Gastroesophageal sphincter (tissue), 4 donors: ENCODE measurements around the gene NCOA4. TPM values are rescaled to one million over a fixed set of nuclear protein-coding genes. Genes with fewer than 3 reads are reported as not detected.
"Not testable (repeated sequence)": the region's sequence is repeated elsewhere in the genome, so short reads cannot be mapped to it uniquely, and the experiment has no call there.

Source experiments
- ATAC-seq: fragments of 150-250 bp; one replicate; pipeline ENCODE4 v1.9.1; 2016; ENCODE audit warnings: mild to moderate bottlenecking, moderate library complexity
- H3K27ac ChIP-seq, 4 donors: fragments of 200-600 bp; sonication (generic) in 3 of 4; 1 replicate in 3 of 4; 2 replicates in 1 of 4; pipeline ENCODE4 v1.5.1; 2016 to 2019
- H3K27me3 ChIP-seq: fragments of 200-600 bp; sonication (generic); one replicate; pipeline ENCODE4 v1.5.1; 2019
- H3K36me3 ChIP-seq, 2 donors: fragments of 200-600 bp; sonication (generic); one replicate each; pipeline ENCODE4 v1.5.1; 2019; ENCODE audit warnings: control low read depth in 1 of 2
- H3K4me1 ChIP-seq, 3 donors: fragments of 200-600 bp; sonication (generic); 1 replicate in 2 of 3; 2 replicates in 1 of 3; pipeline ENCODE4 v1.5.1; 2016 to 2019; ENCODE audit warnings: control low read depth in 2 of 3
- H3K4me3 ChIP-seq, 2 donors: fragments of 200-600 bp; sonication (generic); one replicate each; pipeline ENCODE4 v1.5.1; 2019; ENCODE audit warnings: mild to moderate bottlenecking in 1 of 2, moderate library complexity in 1 of 2
- H3K9me3 ChIP-seq, 3 donors: fragments of 200-600 bp; sonication (generic); one replicate each; pipeline ENCODE4 v1.5.1; 2017 to 2019; ENCODE audit warnings: control low read depth in 2 of 3
- EP300 ChIP-seq: sonication (generic); formaldehyde crosslinking; IDR thresholded peaks from one replicate; pipeline ENCODE4 v1.6.1; 2017; ENCODE audit warnings: antibody characterized with exemption, mild to moderate bottlenecking
- POLR2A ChIP-seq, 2 donors: fragments of 450-650 bp; IDR thresholded peaks; one replicate each; pipeline ENCODE4 v1.6.1; 2017; ENCODE audit warnings: antibody characterized with exemption in 2 of 2, mild to moderate bottlenecking in 2 of 2, moderate library complexity in 1 of 2
- POLR2AphosphoS5 ChIP-seq: sonication (generic); formaldehyde crosslinking; IDR thresholded peaks from one replicate; pipeline ENCODE4 v1.6.1; 2017; ENCODE audit warnings: antibody characterized with exemption
- whole genome bisulfite sequencing, 2 donors: methylation state at CpG; one replicate each; pipeline ENCODE4 v1.1.5; 2018; ENCODE audit warnings: low coverage in 1 of 2; 5-methylcytosine and 5-hydroxymethylcytosine counted together
- total RNA-seq, 4 donors: library from RNA; depleted of rRNA; stranded (reverse); fragments of >200 nt; gene quantifications; one replicate each; pipeline ENCODE4 v1.1.0, GENCODE V29; 2016
- TF ChIP-seq, protein P1 (sequence below), 4 experiments: fragments of 200-600 bp in 2 of 4; fragments of 450-650 bp in 2 of 4; sonication (generic) in 1 of 4; IDR thresholded peaks; one replicate each; pipeline ENCODE4 v1.5.1; 2017 to 2019; ENCODE audit warnings: antibody characterized with exemption in 4 of 4, mild to moderate bottlenecking in 2 of 4, moderate library complexity in 2 of 4

Gene NCOA4
- total RNA-seq, 4 donors from 2014 or later, result 152 to 186 (median 173) TPM

DNA sequence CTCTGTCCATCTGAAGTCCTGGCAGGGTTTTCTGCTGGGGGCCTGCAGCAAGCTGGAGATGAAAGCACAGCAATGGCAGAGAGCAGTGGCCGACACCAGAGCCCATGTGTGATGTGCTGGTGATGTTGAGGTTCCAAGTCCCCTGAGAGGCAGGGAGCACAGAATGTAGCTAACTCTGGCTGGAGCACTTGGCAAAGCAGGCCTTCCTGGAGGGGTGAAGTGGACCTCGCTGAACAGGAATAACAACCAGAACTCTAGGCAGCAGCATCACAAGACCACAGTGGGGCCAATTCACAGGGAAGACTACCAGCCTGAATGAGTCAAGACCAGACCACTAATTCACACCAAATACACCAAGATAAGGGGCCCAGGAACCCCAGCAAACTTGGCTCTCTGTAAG, 38.5 kb upstream of the NCOA4 start:
- TF ChIP-seq POLR2AphosphoS5 (no peak), EP300 (no peak), POLR2A (IDR thresholded peaks at IDR 0.05) (no peak)
- TF ChIP-seq, protein P1, sequence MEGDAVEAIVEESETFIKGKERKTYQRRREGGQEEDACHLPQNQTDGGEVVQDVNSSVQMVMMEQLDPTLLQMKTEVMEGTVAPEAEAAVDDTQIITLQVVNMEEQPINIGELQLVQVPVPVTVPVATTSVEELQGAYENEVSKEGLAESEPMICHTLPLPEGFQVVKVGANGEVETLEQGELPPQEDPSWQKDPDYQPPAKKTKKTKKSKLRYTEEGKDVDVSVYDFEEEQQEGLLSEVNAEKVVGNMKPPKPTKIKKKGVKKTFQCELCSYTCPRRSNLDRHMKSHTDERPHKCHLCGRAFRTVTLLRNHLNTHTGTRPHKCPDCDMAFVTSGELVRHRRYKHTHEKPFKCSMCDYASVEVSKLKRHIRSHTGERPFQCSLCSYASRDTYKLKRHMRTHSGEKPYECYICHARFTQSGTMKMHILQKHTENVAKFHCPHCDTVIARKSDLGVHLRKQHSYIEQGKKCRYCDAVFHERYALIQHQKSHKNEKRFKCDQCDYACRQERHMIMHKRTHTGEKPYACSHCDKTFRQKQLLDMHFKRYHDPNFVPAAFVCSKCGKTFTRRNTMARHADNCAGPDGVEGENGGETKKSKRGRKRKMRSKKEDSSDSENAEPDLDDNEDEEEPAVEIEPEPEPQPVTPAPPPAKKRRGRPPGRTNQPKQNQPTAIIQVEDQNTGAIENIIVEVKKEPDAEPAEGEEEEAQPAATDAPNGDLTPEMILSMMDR (IDR thresholded peaks at IDR 0.05), result no peak
- no peak overlapping the region for H3K27ac ChIP-seq
- H3K4me1 ChIP-seq, result no peaks in the 10 kb centered on the region
- no peaks in the 10 kb centered on the region for H3K36me3 ChIP-seq
- H3K9me3 ChIP-seq, result no peaks in the 10 kb centered on the region
- H3K4me3 ChIP-seq, result no peak overlapping the region
- no peak for ATAC-seq
- WGBS, 2 donors, result 90% methylated on average over 2 of the region's 2 CpGs; no CpG with 5 or more reads in 1 of the 2 donors
- no peaks in the 10 kb centered on the region for H3K27me3 ChIP-seq

DNA sequence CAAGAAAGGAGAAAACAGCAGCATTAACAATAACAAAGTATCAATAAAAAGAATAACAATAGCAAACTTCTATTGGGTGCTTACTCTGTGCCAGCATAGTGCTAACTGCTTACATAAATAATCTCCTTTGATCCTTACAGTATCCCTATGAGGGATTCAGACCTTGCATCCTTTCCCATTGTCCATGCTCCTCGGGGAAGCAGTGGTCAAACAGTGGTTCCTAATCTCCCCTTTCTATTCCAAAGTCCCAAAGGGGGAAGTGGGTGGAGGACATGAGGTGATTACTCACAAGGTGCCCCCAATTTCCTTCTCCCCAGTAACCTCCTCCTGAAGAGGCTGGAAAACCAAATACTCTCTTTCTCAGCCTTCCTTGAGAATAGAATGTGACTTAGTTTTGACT, 37.7 kb upstream of the NCOA4 start:
- Histone ChIP-seq H3K36me3 (no peaks in the 10 kb centered on the region), H3K4me1 (no peaks in the 10 kb centered on the region), H3K27me3 (no peaks in the 10 kb centered on the region), H3K9me3 (no peaks in the 10 kb centered on the region), H3K27ac (no peak overlapping the region), H3K4me3 (no peak overlapping the region)
- no peak for ATAC-seq
- TF ChIP-seq, protein P1 (IDR thresholded peaks at IDR 0.05), result no peak
- TF ChIP-seq POLR2AphosphoS5 (no peak), POLR2A (IDR thresholded peaks at IDR 0.05) (no peak), EP300 (no peak)
- 55 to 71% methylated on average over 1 of the region's 1 CpG for WGBS, 2 donors

DNA sequence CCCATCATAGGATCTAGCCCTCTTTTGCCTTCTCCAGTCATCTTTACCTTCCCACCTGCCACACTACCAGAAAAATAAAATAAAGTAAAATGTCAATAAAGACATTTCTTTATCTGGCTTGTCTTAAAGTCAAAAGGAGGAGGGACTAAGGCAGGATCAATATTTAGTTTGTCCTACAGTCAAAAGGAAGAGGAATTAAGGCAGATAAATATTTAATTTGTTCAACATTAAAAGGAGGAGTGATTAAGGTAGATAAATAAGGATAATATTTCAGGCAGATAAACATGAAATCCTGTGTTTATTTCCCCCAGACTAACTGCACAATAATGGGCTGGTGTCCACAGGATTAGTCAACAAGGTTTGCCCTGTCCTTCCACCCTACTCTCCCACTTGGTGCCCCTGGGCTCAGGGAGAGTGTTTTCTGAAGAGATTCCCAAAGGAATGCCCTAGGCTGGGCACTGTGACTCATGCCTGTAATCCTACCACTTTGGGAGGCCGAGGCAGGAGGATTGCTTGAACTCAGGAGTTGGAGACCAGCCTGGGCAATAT, 33.9 kb upstream of the NCOA4 start:
- H3K4me1 ChIP-seq, result no peaks in the 10 kb centered on the region
- no peaks in the 10 kb centered on the region for H3K27me3 ChIP-seq
- H3K27ac ChIP-seq, result no peak overlapping the region
- no peaks in the 10 kb centered on the region for H3K9me3 ChIP-seq
- WGBS, 2 donors, result 80 to 100% methylated on average over 1 of the region's 1 CpG
- no peaks in the 10 kb centered on the region for H3K36me3 ChIP-seq
- TF ChIP-seq, protein P1 (IDR thresholded peaks at IDR 0.05), result no peak
- TF ChIP-seq EP300 (no peak), POLR2A (IDR thresholded peaks at IDR 0.05) (no peak), POLR2AphosphoS5 (no peak)
- no peak overlapping the region for H3K4me3 ChIP-seq
- no peak for ATAC-seq

DNA sequence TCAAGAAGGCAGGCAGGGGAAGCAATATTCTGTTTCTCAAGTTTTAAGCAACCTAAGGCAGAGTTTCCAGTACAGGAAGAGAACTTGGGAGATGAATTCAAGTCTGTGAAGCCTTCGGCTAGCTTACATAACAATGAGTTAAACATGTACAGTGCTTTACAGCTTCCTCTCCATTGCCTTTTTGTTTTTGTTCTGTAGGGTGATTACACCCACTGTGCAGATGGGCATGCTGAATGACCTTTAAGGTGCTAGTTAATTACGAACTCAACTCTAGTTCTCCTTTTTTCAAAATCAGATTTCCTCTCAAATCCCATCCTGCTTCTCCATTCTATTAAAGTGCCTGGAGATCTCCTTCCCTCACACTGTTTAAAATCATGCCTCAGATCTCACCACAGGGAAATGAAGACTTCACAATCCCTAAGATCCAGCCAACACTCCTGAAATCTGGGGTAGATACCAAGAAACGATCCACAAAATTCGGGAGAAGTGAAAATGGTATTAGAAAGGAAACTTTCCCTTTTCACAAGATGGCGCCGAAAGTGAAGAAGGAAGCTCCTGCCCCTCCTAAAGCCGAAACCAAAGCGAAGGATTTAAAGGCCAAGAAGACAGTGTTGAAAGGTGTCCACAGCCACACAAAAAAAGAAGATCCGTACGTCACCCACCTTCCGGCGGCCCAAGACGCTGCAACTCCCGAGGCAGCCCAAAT, 32.5 kb upstream of the NCOA4 start:
- Histone ChIP-seq H3K36me3 (no peaks in the 10 kb centered on the region), H3K27ac (no peak overlapping the region), H3K9me3 (peaks cover 0 to 3% (median 0%) of the 10 kb centered on the region in 3 donors), H3K4me1 (no peaks in the 10 kb centered on the region), H3K4me3 (no peak overlapping the region), H3K27me3 (no peaks in the 10 kb centered on the region)
- TF ChIP-seq, protein P1 (IDR thresholded peaks at IDR 0.05), result no peak
- no peak for TF ChIP-seq EP300
- TF ChIP-seq POLR2A (IDR thresholded peaks at IDR 0.05), result no peak
- no peak for TF ChIP-seq POLR2AphosphoS5
- 92 to 93% methylated on average over 13 to 14 of the region's 14 CpGs for WGBS, 2 donors
- no peak for ATAC-seq

DNA sequence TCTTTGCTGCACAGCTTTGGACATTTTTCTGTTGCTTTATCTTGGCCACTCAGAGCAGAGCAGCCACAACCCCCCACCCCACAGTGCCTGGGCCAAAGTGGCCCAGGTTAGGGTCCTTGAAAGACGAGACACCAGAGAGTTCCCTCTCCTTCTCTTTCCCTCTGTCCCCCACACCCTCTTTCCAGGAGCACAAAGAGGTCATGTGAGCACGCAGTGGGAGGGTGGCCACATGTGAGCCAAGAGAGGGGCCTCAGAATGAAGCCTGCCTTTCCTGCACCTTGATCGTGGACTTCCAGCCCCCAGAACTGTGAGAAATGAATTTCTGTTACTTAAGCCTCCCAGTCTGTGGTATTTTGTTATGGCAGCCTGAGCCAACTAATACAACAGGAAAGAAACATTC, 30.3 kb upstream of the NCOA4 start:
- peaks cover 0 to 10% (median 0%) of the 10 kb centered on the region in 3 donors for H3K9me3 ChIP-seq
- H3K27ac ChIP-seq, result no peak overlapping the region
- H3K4me1 ChIP-seq, result no peaks in the 10 kb centered on the region
- no peak overlapping the region for H3K4me3 ChIP-seq
- H3K36me3 ChIP-seq, result no peaks in the 10 kb centered on the region
- no peak for ATAC-seq
- TF ChIP-seq POLR2AphosphoS5 (no peak), POLR2A (IDR thresholded peaks at IDR 0.05) (no peak), EP300 (no peak)
- TF ChIP-seq, protein P1 (IDR thresholded peaks at IDR 0.05), result no peak
- H3K27me3 ChIP-seq, result no peaks in the 10 kb centered on the region
- WGBS, 2 donors, result 29 to 44% methylated on average over 1 of the region's 3 CpGs

DNA sequence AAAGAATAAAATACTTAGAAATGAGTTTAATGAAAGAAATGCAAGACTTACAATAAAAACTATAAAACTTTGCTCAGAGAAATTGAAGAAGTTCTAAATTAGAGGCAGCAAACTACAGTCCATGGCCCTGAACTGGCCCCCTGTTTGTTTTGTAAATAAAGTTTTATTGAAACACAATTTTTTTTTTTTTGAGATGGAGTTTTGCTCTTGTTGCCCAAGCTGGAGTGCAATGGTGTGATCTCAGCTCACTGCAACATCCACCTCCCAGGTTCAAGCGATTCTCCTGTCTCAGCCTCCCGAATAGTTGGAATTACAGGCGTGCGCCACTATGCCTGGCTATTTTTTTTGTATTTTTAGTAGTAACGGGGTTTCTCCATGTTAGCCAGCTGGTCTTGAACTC, 27.5 kb upstream of the NCOA4 start:
- not testable (repeated sequence) for ATAC-seq, H3K27ac ChIP-seq, H3K36me3 ChIP-seq, H3K4me3 ChIP-seq, H3K4me1 ChIP-seq, H3K27me3 ChIP-seq
- 85 to 93% methylated on average over 5 of the region's 5 CpGs for WGBS, 2 donors
- H3K9me3 ChIP-seq, result peaks cover 0 to 10% (median 0%) of the 10 kb centered on the region in 3 donors
